Liver (tissue), 9 donors: Measurements from ENCODE around the gene TCERG1L. TPM values are rescaled to one million over a fixed set of nuclear protein-coding genes. Genes with fewer than 3 reads are reported as not detected.

Source experiments
- DNase-seq: peaks from one replicate; pipeline ENCODE4 v3.0.0-alpha.2; 2017; ENCODE audit warnings: low spot score
- H3K27ac ChIP-seq, 2 donors: one replicate each; pipeline ENCODE4 v1.7.0; 2013; ENCODE audit warnings: inconsistent platforms in 2 of 2, low read length in 2 of 2, control low read depth in 1 of 2, low read depth in 1 of 2, mild to moderate bottlenecking in 1 of 2
- H3K27me3 ChIP-seq, 4 donors: one replicate each; pipeline versions ENCODE4 v1.6.1 to v1.7.0; 2013; ENCODE audit warnings: low read length in 3 of 4, inconsistent platforms in 1 of 4, mild to moderate bottlenecking in 1 of 4, moderate library complexity in 1 of 4; ENCODE audit not compliant: control insufficient read depth in 4 of 4, insufficient read depth in 4 of 4
- H3K36me3 ChIP-seq, 4 donors: one replicate each; pipeline versions ENCODE4 v1.6.1 to v1.7.0; 2013; ENCODE audit warnings: low read length in 3 of 4, mild to moderate bottlenecking in 3 of 4, low read depth in 1 of 4, moderate library complexity in 1 of 4; ENCODE audit not compliant: control insufficient read depth in 4 of 4, insufficient read depth in 3 of 4
- H3K4me1 ChIP-seq, 4 donors: one replicate each; pipeline versions ENCODE4 v1.6.1 to v1.7.0; 2013; ENCODE audit warnings: low read length in 3 of 4, mild to moderate bottlenecking in 3 of 4, moderate library complexity in 1 of 4; ENCODE audit not compliant: control insufficient read depth in 4 of 4, insufficient read depth in 4 of 4
- H3K4me3 ChIP-seq, 3 donors: one replicate each; pipeline versions ENCODE4 v1.6.1 to v1.7.0; 2013; ENCODE audit warnings: low read length in 3 of 3, control low read depth in 1 of 3, low read depth in 1 of 3, mild to moderate bottlenecking in 1 of 3
- H3K9ac ChIP-seq, 2 donors: one replicate each; pipeline ENCODE4 v1.7.0; 2013; ENCODE audit warnings: low read length in 2 of 2, mild to moderate bottlenecking in 2 of 2, moderate library complexity in 2 of 2, control low read depth in 1 of 2, low read depth in 1 of 2
- H3K9me3 ChIP-seq, 4 donors: one replicate each; pipeline versions ENCODE4 v1.6.1 to v1.7.0; 2013; ENCODE audit warnings: low read length in 3 of 4; ENCODE audit not compliant: control insufficient read depth in 4 of 4
- EGR1 ChIP-seq, 2 donors: IDR thresholded peaks; 2 replicates each; pipeline ENCODE4 v1.6.1; 2016 to 2018; ENCODE audit warnings: antibody characterized with exemption in 2 of 2, low read depth in 2 of 2
- FOXA1 ChIP-seq: IDR thresholded peaks from 2 replicates; pipeline ENCODE4 v1.6.1; 2016; ENCODE audit warnings: antibody characterized with exemption
- FOXA2 ChIP-seq: IDR thresholded peaks from 2 replicates; pipeline ENCODE4 v1.6.1; 2016; ENCODE audit warnings: antibody characterized with exemption
- GABPA ChIP-seq, 2 donors: IDR thresholded peaks in 1 of 2; conservative IDR thresholded peaks in 1 of 2; 2 replicates each; pipeline ENCODE4 v1.6.1; 2016; ENCODE audit warnings: antibody characterized with exemption in 2 of 2, mild to moderate bottlenecking in 1 of 2, moderate library complexity in 1 of 2
- HNF4A ChIP-seq, 2 donors: conservative IDR thresholded peaks; 2 replicates each; pipeline ENCODE4 v1.6.1; 2016; ENCODE audit warnings: antibody characterized with exemption in 2 of 2, mild to moderate bottlenecking in 2 of 2
- HNF4G ChIP-seq: IDR thresholded peaks from 2 replicates; pipeline ENCODE4 v1.6.1; 2016; ENCODE audit warnings: antibody characterized with exemption
- JUND ChIP-seq, 2 donors: IDR thresholded peaks; 2 replicates each; pipeline ENCODE4 v1.6.1; 2016; ENCODE audit warnings: antibody characterized with exemption in 2 of 2
- NR2F2 ChIP-seq: IDR thresholded peaks from 2 replicates; pipeline ENCODE4 v1.6.1; 2016; ENCODE audit warnings: antibody characterized with exemption
- RAD21 ChIP-seq, 2 donors: IDR thresholded peaks; 2 replicates each; pipeline ENCODE4 v1.6.1; 2016; ENCODE audit warnings: antibody characterized with exemption in 2 of 2, mild to moderate bottlenecking in 2 of 2
- RXRA ChIP-seq, 2 donors: IDR thresholded peaks; 2 replicates each; pipeline ENCODE4 v1.6.1; 2017 to 2018; ENCODE audit warnings: antibody characterized with exemption in 2 of 2, mild to moderate bottlenecking in 1 of 2
- SP1 ChIP-seq: IDR thresholded peaks from 2 replicates; pipeline ENCODE4 v1.6.1; 2018; ENCODE audit warnings: antibody characterized with exemption, mild to moderate bottlenecking
- TAF1 ChIP-seq: conservative IDR thresholded peaks from 2 replicates; pipeline ENCODE4 v1.6.1; 2016; ENCODE audit warnings: antibody characterized with exemption, mild to moderate bottlenecking
- YY1 ChIP-seq: IDR thresholded peaks from 2 replicates; pipeline ENCODE4 v1.6.1; 2016; ENCODE audit warnings: antibody characterized with exemption, mild to moderate bottlenecking
- WGBS: extraction: QIAGEN DNeasy Blood & Tissue Kit; methylation state at CpG from one replicate; pipeline ENCODE4 v1.1.7; 2013; 5-methylcytosine and 5-hydroxymethylcytosine counted together
- polyA plus RNA-seq, 2 donors: library from polyadenylated mRNA; stranded (reverse) in 1 of 2; unstranded in 1 of 2; fragments of 200-250 nt in 1 of 2; fragments of >200 nt in 1 of 2; fragmentation: Nextera tagmentation in 1 of 2; extraction: Ambion mirVana in 1 of 2; gene quantifications; one replicate each; pipeline versions ENCODE4 v1.2.1 to v1.2.3, GENCODE V29; 2013 to 2015
- total RNA-seq, 2 donors: library from RNA; depleted of rRNA; stranded (reverse); fragments of >200 nt; gene quantifications; one replicate each; pipeline ENCODE4 v1.2.3, GENCODE V29; 2014
- TF ChIP-seq, protein P1 (sequence below): IDR thresholded peaks from 2 replicates; pipeline ENCODE4 v1.6.1; 2016; ENCODE audit warnings: antibody characterized with exemption, mild to moderate bottlenecking
- TF ChIP-seq, protein P2 (sequence below): IDR thresholded peaks from 2 replicates; pipeline ENCODE4 v1.6.1; 2016; ENCODE audit warnings: antibody characterized with exemption
- TF ChIP-seq, protein P3 (sequence below): IDR thresholded peaks from 2 replicates; pipeline ENCODE4 v1.6.1; 2016; ENCODE audit warnings: antibody characterized with exemption
- TF ChIP-seq, protein P4 (sequence below): IDR thresholded peaks from 2 replicates; pipeline ENCODE4 v1.6.1; 2016; ENCODE audit warnings: antibody characterized with exemption
- TF ChIP-seq, protein P5 (sequence below): fragments of 150-350 bp; IDR thresholded peaks from 2 replicates; pipeline ENCODE4 v1.5.1; 2017; ENCODE audit warnings: improper control_type of control experiment, low read depth, low read length; ENCODE audit not compliant: missing input control
- donor health status: healthy.
- donor health status: healthy.
- donor health status: healthy.
- donor health status: healthy.
- donor health status: healthy.

The TCERG1L gene
- total and polyA plus RNA-seq, 4 donors: not detected

DNA sequence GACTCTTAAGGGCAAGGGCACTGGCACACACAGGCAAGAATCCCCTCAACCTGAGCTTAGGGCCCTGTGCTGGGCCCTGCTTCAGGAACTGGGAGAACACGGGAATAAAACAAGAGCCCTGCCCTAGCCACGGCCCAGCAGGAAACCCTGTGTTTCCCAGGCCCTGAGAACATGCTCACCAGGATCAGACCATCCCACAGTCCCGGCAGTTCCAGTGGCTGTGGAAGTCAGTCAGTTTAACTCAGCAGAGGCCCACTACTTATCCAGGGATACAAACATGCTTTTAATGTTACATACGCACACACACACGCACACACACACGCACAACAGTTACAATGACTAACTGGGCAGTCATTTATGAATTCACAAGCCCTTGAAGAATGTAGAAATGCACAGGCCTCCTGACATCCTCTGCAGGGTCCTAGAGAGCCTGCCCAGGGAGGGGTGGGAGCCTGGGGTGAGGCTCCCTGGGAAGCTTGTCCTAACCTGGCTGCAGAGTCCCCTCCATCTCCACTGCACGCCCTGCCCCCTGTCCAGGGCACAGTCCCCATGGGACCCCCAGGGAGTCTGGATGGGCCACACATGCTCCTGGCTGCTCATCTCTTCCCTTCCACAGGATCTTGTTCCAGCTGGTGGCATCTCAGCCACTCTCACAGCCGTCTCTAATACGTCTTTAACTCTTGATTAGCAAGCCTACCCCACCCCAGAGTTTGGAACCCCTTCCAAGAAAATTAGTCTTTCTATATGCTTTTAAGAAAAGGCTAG lies 97.6 kb downstream of the TCERG1L start:
- no peak overlapping the region for H3K4me3 ChIP-seq
- H3K27me3 ChIP-seq: peaks cover 0 to 2% (median 0%) of the 10 kb centered on the region in 4 donors
- H3K9me3 ChIP-seq: no peaks in the 10 kb centered on the region
- DNase-seq: no peak
- WGBS: 77% methylated on average over 9 of the region's 9 CpGs
- no peak overlapping the region for H3K9ac ChIP-seq
- H3K4me1 ChIP-seq: no peaks in the 10 kb centered on the region
- H3K36me3 ChIP-seq: no peaks in the 10 kb centered on the region
- TF ChIP-seq, protein P1, sequence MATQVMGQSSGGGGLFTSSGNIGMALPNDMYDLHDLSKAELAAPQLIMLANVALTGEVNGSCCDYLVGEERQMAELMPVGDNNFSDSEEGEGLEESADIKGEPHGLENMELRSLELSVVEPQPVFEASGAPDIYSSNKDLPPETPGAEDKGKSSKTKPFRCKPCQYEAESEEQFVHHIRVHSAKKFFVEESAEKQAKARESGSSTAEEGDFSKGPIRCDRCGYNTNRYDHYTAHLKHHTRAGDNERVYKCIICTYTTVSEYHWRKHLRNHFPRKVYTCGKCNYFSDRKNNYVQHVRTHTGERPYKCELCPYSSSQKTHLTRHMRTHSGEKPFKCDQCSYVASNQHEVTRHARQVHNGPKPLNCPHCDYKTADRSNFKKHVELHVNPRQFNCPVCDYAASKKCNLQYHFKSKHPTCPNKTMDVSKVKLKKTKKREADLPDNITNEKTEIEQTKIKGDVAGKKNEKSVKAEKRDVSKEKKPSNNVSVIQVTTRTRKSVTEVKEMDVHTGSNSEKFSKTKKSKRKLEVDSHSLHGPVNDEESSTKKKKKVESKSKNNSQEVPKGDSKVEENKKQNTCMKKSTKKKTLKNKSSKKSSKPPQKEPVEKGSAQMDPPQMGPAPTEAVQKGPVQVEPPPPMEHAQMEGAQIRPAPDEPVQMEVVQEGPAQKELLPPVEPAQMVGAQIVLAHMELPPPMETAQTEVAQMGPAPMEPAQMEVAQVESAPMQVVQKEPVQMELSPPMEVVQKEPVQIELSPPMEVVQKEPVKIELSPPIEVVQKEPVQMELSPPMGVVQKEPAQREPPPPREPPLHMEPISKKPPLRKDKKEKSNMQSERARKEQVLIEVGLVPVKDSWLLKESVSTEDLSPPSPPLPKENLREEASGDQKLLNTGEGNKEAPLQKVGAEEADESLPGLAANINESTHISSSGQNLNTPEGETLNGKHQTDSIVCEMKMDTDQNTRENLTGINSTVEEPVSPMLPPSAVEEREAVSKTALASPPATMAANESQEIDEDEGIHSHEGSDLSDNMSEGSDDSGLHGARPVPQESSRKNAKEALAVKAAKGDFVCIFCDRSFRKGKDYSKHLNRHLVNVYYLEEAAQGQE: no peak
- TF ChIP-seq RAD21 (IDR thresholded peaks at IDR 0.05): no peak
- TF ChIP-seq HNF4G: no peak
- TF ChIP-seq FOXA1: no peak
- no peak for TF ChIP-seq FOXA2
- TF ChIP-seq, protein P2, sequence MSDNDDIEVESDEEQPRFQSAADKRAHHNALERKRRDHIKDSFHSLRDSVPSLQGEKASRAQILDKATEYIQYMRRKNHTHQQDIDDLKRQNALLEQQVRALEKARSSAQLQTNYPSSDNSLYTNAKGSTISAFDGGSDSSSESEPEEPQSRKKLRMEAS: no peak
- no peak for TF ChIP-seq RXRA (IDR thresholded peaks at IDR 0.05)
- no peak for TF ChIP-seq HNF4A (conservative IDR thresholded peaks at IDR 0.05)
- no peak for TF ChIP-seq GABPA (IDR thresholded peaks at IDR 0.05 in 1 of 2, conservative IDR thresholded peaks at IDR 0.05 in 1 of 2)
- TF ChIP-seq JUND (IDR thresholded peaks at IDR 0.05): no peak
- no peak for TF ChIP-seq SP1
- no peak for TF ChIP-seq EGR1 (IDR thresholded peaks at IDR 0.05; ENCODE audit: low read depth in 2 of 2)
- TF ChIP-seq NR2F2: no peak
- TF ChIP-seq, protein P3, sequence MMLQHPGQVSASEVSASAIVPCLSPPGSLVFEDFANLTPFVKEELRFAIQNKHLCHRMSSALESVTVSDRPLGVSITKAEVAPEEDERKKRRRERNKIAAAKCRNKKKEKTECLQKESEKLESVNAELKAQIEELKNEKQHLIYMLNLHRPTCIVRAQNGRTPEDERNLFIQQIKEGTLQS: no peak
- TF ChIP-seq, protein P4, sequence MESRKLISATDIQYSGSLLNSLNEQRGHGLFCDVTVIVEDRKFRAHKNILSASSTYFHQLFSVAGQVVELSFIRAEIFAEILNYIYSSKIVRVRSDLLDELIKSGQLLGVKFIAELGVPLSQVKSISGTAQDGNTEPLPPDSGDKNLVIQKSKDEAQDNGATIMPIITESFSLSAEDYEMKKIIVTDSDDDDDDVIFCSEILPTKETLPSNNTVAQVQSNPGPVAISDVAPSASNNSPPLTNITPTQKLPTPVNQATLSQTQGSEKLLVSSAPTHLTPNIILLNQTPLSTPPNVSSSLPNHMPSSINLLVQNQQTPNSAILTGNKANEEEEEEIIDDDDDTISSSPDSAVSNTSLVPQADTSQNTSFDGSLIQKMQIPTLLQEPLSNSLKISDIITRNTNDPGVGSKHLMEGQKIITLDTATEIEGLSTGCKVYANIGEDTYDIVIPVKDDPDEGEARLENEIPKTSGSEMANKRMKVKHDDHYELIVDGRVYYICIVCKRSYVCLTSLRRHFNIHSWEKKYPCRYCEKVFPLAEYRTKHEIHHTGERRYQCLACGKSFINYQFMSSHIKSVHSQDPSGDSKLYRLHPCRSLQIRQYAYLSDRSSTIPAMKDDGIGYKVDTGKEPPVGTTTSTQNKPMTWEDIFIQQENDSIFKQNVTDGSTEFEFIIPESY: no peak
- no peak for TF ChIP-seq YY1
- H3K27ac ChIP-seq: no peak overlapping the region

DNA sequence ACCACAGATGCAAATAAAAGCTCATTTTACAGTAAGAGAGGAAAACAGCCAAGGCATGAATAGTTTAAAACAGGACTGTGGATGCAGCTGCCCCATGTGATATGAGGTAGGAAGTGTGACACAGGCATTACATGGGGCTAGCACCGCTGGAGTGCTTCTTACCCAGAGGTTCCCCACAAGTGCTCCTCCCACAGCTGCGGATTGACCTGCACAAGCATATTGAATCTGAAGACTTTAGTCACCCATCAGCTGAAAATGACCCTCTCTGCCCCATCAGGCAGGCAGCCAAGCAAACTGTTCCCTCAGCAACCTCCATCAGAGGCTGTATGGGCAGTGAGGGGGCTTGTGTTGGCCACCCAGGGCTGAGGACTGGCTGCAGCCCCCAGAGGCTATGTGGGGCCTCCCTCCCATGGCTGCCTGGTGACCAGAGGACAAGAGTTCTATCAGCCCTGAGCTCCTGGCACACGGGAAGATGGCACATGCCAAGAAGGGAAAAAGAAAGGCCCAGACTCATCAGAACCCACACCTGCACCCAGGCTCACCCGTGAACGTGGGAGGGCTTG lies 98.7 kb downstream of the TCERG1L start:
- H3K36me3 ChIP-seq: no peaks in the 10 kb centered on the region
- H3K9ac ChIP-seq: no peak overlapping the region
- H3K4me1 ChIP-seq: no peaks in the 10 kb centered on the region
- no peak overlapping the region for H3K4me3 ChIP-seq
- H3K9me3 ChIP-seq: no peaks in the 10 kb centered on the region
- WGBS: 74% methylated on average over 5 of the region's 5 CpGs
- H3K27me3 ChIP-seq: peaks cover 0 to 2% (median 0%) of the 10 kb centered on the region in 4 donors
- DNase-seq: no peak
- no peak overlapping the region for H3K27ac ChIP-seq
- TF ChIP-seq, protein P4: no peak
- TF ChIP-seq YY1 (no peak), TAF1 (no peak), FOXA2 (no peak), JUND (IDR thresholded peaks at IDR 0.05) (no peak)
- TF ChIP-seq, protein P1: no peak
- TF ChIP-seq, protein P5, sequence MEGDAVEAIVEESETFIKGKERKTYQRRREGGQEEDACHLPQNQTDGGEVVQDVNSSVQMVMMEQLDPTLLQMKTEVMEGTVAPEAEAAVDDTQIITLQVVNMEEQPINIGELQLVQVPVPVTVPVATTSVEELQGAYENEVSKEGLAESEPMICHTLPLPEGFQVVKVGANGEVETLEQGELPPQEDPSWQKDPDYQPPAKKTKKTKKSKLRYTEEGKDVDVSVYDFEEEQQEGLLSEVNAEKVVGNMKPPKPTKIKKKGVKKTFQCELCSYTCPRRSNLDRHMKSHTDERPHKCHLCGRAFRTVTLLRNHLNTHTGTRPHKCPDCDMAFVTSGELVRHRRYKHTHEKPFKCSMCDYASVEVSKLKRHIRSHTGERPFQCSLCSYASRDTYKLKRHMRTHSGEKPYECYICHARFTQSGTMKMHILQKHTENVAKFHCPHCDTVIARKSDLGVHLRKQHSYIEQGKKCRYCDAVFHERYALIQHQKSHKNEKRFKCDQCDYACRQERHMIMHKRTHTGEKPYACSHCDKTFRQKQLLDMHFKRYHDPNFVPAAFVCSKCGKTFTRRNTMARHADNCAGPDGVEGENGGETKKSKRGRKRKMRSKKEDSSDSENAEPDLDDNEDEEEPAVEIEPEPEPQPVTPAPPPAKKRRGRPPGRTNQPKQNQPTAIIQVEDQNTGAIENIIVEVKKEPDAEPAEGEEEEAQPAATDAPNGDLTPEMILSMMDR: no peak
